ENCODE measurements around the gene CDC42EP5. TPM values are rescaled to one million over a fixed set of nuclear protein-coding genes. Genes with fewer than 3 reads are reported as not detected.
"Not testable (repeated sequence)": the region's sequence is repeated elsewhere in the genome, so short reads cannot be mapped to it uniquely, and the experiment has no call there.

The CDC42EP5 gene
- total and polyA plus RNA-seq, 4 donors, result 15.8 to 25.7 (median 21.3) TPM

DNA sequence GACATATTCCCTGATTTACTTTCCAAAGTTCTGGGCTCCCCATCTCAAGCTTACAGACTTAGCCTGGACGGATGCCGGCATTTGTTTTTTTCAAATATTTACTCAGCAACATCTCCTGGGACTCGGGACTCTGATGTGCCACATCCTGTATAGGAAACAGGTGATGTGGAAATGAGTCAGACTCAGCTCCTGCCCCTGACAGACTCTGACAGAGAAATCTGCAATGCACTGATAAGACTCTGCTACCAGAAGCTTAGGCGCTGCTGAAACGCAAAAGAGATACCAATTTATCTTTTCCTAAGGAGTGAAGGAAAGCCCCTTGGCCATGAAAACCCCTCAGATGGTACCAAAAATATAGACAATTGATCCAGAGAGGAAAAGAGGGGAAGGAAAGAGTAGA lies 45.7 kb upstream of the CDC42EP5 start:
- Histone ChIP-seq H3K4me3 (no peak overlapping the region), H3K27me3 (ENCODE audit: control insufficient read depth in 3 of 3, insufficient read depth in 3 of 3, low read length in 2 of 3) (no peaks in the 10 kb centered on the region), H3K9ac (ENCODE audit: insufficient read depth in 1 of 2, low read length in 2 of 2) (no peak overlapping the region), H3K4me1 (ENCODE audit: control insufficient read depth in 5 of 5, insufficient read depth in 5 of 5, low read length in 5 of 5) (no peaks in the 10 kb centered on the region), H3K27ac (ENCODE audit: low read depth in 1 of 2, low read length in 1 of 2) (no peak overlapping the region), H3K36me3 (ENCODE audit: control insufficient read depth in 4 of 4, insufficient read depth in 4 of 4, low read length in 4 of 4) (no peaks in the 10 kb centered on the region), H3K9me3 (ENCODE audit: control insufficient read depth in 4 of 4, insufficient read depth in 3 of 4, low read length in 3 of 4) (peaks cover 0 to 6% (median 0%) of the 10 kb centered on the region in 4 donors)
- 19 to 30% methylated on average over 5 of the region's 5 CpGs for WGBS, 2 donors
- TF ChIP-seq, protein P1, sequence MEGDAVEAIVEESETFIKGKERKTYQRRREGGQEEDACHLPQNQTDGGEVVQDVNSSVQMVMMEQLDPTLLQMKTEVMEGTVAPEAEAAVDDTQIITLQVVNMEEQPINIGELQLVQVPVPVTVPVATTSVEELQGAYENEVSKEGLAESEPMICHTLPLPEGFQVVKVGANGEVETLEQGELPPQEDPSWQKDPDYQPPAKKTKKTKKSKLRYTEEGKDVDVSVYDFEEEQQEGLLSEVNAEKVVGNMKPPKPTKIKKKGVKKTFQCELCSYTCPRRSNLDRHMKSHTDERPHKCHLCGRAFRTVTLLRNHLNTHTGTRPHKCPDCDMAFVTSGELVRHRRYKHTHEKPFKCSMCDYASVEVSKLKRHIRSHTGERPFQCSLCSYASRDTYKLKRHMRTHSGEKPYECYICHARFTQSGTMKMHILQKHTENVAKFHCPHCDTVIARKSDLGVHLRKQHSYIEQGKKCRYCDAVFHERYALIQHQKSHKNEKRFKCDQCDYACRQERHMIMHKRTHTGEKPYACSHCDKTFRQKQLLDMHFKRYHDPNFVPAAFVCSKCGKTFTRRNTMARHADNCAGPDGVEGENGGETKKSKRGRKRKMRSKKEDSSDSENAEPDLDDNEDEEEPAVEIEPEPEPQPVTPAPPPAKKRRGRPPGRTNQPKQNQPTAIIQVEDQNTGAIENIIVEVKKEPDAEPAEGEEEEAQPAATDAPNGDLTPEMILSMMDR (IDR thresholded peaks at IDR 0.05; ENCODE audit: control extremely low read depth, extremely low read depth), result no peak
- DNase-seq (peak in 2 of 3 donors; percentile 0 to 16), ATAC-seq (ENCODE audit: insufficient read depth, low FRiP score) (no peak)

DNA sequence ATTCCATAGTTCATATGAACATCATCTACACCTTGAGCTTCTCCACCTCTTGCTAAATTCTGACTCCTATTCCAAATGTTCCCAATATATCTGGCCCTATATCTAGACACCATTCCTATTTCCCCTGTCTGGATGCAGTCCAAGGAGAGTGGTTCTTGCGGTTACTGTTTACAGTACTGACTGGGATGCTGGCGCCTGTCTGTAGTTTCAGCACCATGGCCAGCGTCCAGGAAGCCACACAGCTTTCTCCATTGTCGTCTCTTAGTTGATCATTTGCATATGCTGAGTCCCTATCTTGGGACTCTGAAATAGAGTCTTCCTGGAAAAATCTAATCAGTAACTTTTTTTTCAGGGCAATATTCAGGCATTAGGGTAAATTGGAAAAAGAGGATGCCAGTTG lies 44.4 kb upstream of the CDC42EP5 start:
- Histone ChIP-seq H3K9ac (ENCODE audit: insufficient read depth in 1 of 2, low read length in 2 of 2) (no peak overlapping the region), H3K27me3 (ENCODE audit: control insufficient read depth in 3 of 3, insufficient read depth in 3 of 3, low read length in 2 of 3) (no peaks in the 10 kb centered on the region), H3K27ac (ENCODE audit: low read depth in 1 of 2, low read length in 1 of 2) (no peak overlapping the region), H3K36me3 (ENCODE audit: control insufficient read depth in 4 of 4, insufficient read depth in 4 of 4, low read length in 4 of 4) (no peaks in the 10 kb centered on the region), H3K4me3 (no peak overlapping the region), H3K4me1 (ENCODE audit: control insufficient read depth in 5 of 5, insufficient read depth in 5 of 5, low read length in 5 of 5) (no peaks in the 10 kb centered on the region), H3K9me3 (ENCODE audit: control insufficient read depth in 4 of 4, insufficient read depth in 3 of 4, low read length in 3 of 4) (peaks cover 0 to 6% (median 0%) of the 10 kb centered on the region in 4 donors)
- DNase-seq (peak; percentile 74 to 85 (median 74)), ATAC-seq (ENCODE audit: insufficient read depth, low FRiP score) (no peak)
- TF ChIP-seq, protein P1 (IDR thresholded peaks at IDR 0.05; ENCODE audit: control extremely low read depth, extremely low read depth), result no peak
- WGBS, 2 donors, result 1% methylated on average over 4 of the region's 4 CpGs

DNA sequence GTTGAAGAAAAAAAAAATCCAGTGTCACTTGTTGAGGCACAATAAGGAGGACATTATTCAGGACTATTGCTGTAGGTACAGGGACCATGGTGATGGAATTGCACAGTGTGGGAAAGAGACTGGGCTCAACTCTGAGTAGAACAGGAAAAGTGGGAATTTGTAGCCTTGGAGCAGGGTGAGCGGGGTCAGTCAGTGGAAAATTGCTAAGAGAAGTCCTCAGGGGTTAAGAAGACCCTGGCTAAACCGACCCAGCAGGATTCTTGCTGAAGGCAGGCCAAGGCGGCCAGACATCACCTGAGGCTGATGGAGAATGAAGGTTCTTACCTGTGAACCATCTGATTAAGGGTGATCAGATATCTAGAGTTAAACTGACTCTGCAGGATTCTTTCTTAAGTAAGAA lies 42.1 kb upstream of the CDC42EP5 start:
- Histone ChIP-seq H3K9ac (ENCODE audit: insufficient read depth in 1 of 2, low read length in 2 of 2) (no peak overlapping the region), H3K9me3 (ENCODE audit: control insufficient read depth in 4 of 4, insufficient read depth in 3 of 4, low read length in 3 of 4) (peaks cover 0 to 10% (median 0%) of the 10 kb centered on the region in 4 donors), H3K4me3 (no peak overlapping the region), H3K4me1 (ENCODE audit: control insufficient read depth in 5 of 5, insufficient read depth in 5 of 5, low read length in 5 of 5) (no peaks in the 10 kb centered on the region), H3K27ac (ENCODE audit: low read depth in 1 of 2, low read length in 1 of 2) (no peak overlapping the region), H3K27me3 (ENCODE audit: control insufficient read depth in 3 of 3, insufficient read depth in 3 of 3, low read length in 2 of 3) (no peaks in the 10 kb centered on the region), H3K36me3 (ENCODE audit: control insufficient read depth in 4 of 4, insufficient read depth in 4 of 4, low read length in 4 of 4) (no peaks in the 10 kb centered on the region)
- ATAC-seq (ENCODE audit: insufficient read depth, low FRiP score) (no peak), DNase-seq (no peak)
- TF ChIP-seq, protein P1 (IDR thresholded peaks at IDR 0.05; ENCODE audit: control extremely low read depth, extremely low read depth), result no peak
- 62 to 70% methylated on average over 3 of the region's 3 CpGs for WGBS, 2 donors

DNA sequence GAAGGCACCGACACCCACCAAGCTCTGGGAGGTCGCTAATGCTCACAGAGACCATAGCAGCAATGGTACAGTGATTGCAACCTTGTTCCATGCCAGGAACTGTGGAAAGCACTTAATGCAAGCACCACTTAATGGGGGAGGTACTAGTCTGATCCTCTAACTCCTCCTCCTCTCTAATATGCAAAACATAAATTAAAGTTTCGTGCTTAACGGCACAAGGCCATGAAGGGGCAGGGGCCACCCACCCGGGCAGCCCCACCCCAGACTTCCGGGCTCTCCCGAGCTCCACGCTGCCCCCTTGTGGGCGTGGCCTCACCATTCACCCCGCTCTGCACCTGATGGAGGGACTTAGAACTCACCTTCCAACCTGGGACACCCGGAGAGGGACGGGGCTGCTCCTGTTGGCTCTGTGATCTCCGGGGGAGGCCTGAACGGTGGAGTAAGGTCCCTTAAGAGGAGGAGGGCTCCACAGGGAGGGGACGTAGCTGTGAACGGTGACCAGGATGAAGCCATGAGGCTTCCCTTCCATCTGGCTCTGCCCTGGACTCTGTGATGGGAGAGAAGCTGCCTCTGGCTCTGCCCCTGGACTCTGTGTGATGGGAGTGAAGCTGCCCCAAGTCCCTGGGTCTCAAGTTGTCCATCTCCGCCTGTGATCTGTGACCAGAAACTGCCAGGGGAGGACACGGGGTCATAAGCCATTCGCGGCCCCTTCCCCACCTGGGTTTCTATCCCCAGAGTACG lies 36.3 kb upstream of the CDC42EP5 start:
- H3K27me3 ChIP-seq (ENCODE audit: control insufficient read depth in 3 of 3, insufficient read depth in 3 of 3, low read length in 2 of 3); ATAC-seq (ENCODE audit: insufficient read depth, low FRiP score): not testable (repeated sequence)
- 61 to 73% methylated on average over 6 to 8 of the region's 21 CpGs for WGBS, 2 donors

DNA sequence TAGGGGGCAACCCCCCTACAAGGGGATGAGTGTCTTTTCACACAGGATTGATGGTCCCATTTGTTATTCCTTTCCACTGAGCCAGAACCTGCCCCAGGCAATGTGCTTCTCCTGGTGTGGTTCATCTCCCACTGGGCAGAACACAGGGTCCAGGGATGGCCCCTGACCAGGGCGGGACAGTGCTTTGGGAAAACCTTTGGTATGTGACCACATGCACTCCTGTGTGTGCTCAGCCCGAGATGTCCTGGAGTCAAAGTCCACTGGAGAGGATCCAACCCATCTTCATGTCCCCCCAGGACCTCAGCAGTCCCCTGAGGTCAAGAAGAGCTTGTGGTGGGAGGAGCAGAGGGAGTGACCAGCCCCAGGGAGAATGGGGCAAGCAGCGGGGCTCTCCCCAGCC lies 35.4 kb upstream of the CDC42EP5 start:
- H3K9me3 ChIP-seq (ENCODE audit: control insufficient read depth in 4 of 4, insufficient read depth in 3 of 4, low read length in 3 of 4); H3K36me3 ChIP-seq (ENCODE audit: control insufficient read depth in 4 of 4, insufficient read depth in 4 of 4, low read length in 4 of 4); ATAC-seq (ENCODE audit: insufficient read depth, low FRiP score): not testable (repeated sequence)

More for the DNA sequence above, 36.3 kb upstream of the CDC42EP5 start:
- DNase-seq; H3K36me3 ChIP-seq (ENCODE audit: control insufficient read depth in 4 of 4, insufficient read depth in 4 of 4, low read length in 4 of 4); H3K4me3 ChIP-seq; H3K4me1 ChIP-seq (ENCODE audit: control insufficient read depth in 5 of 5, insufficient read depth in 5 of 5, low read length in 5 of 5); H3K9me3 ChIP-seq (ENCODE audit: control insufficient read depth in 4 of 4, insufficient read depth in 3 of 4, low read length in 3 of 4); H3K9ac ChIP-seq (ENCODE audit: insufficient read depth in 1 of 2, low read length in 2 of 2); H3K27ac ChIP-seq (ENCODE audit: low read depth in 1 of 2, low read length in 1 of 2): not testable (repeated sequence)

More for the DNA sequence above, 35.4 kb upstream of the CDC42EP5 start:
- not testable (repeated sequence) for H3K4me3 ChIP-seq; H3K27ac ChIP-seq (ENCODE audit: low read depth in 1 of 2, low read length in 1 of 2); H3K27me3 ChIP-seq (ENCODE audit: control insufficient read depth in 3 of 3, insufficient read depth in 3 of 3, low read length in 2 of 3); DNase-seq; H3K9ac ChIP-seq (ENCODE audit: insufficient read depth in 1 of 2, low read length in 2 of 2); H3K4me1 ChIP-seq (ENCODE audit: control insufficient read depth in 5 of 5, insufficient read depth in 5 of 5, low read length in 5 of 5)
- WGBS, 2 donors, result 60 to 87% methylated on average over 2 of the region's 3 CpGs
